Measurements from ENCODE around the gene G3BP2. TPM values are rescaled to one million over a fixed set of nuclear protein-coding genes. Genes with fewer than 3 reads are reported as not detected.

Gene G3BP2
- total and polyA plus RNA-seq, 2 experiments from 2014 or later, result 103 to 411 TPM

Small RNA genes lying within 50 kb of the gene (small RNA-seq; reads per million reads assigned to genes)
- not detected for gene RF00019 (ENCODE audit: low replicate concordance)

Other genes starting within 250 kb of the G3BP2 start
- gene RCHY1, start 159.0 kb downstream of the G3BP2 start, total RNA-seq (2014; rRNA removed; shearing (Covaris generic)), result 42.9 and 50.9 TPM in 2 replicates
- 43.8 and 46.5 TPM in 2 replicates for gene RCHY1, start 159.0 kb downstream of the G3BP2 start, polyA plus RNA-seq (2016; fragmentation: Nextera tagmentation; extraction: Ambion mirVana)
- gene THAP6, start 158.9 kb downstream of the G3BP2 start, total RNA-seq (2014; rRNA removed; shearing (Covaris generic)), result 15.2 and 16.2 TPM in 2 replicates
- 7.4 and 9.0 TPM in 2 replicates for gene THAP6, start 158.9 kb downstream of the G3BP2 start, polyA plus RNA-seq (2016; fragmentation: Nextera tagmentation; extraction: Ambion mirVana)
- not detected in 2 replicates for gene ODAPH, start 117.3 kb downstream of the G3BP2 start, total RNA-seq (2014; rRNA removed; shearing (Covaris generic))
- gene ODAPH, start 117.3 kb downstream of the G3BP2 start, polyA plus RNA-seq (2016; fragmentation: Nextera tagmentation; extraction: Ambion mirVana), result not detected in 2 replicates
- gene CDKL2, start 42.9 kb downstream of the G3BP2 start, total RNA-seq (2014; rRNA removed; shearing (Covaris generic)), result 1.7 and 1.8 TPM in 2 replicates
- 2.0 and 3.1 TPM in 2 replicates for gene CDKL2, start 42.9 kb downstream of the G3BP2 start, polyA plus RNA-seq (2016; fragmentation: Nextera tagmentation; extraction: Ambion mirVana)
- 241 and 277 TPM in 2 replicates for gene USO1, start 51.2 kb upstream of the G3BP2 start, total RNA-seq (2014; rRNA removed; shearing (Covaris generic))
- 98.5 and 113 TPM in 2 replicates for gene USO1, start 51.2 kb upstream of the G3BP2 start, polyA plus RNA-seq (2016; fragmentation: Nextera tagmentation; extraction: Ambion mirVana)
- 0.58 TPM in 1 of 2 replicates, not detected in the other for gene PPEF2, start 229.0 kb upstream of the G3BP2 start, total RNA-seq (2014; rRNA removed; shearing (Covaris generic))
- gene PPEF2, start 229.0 kb upstream of the G3BP2 start, polyA plus RNA-seq (2016; fragmentation: Nextera tagmentation; extraction: Ambion mirVana), result not detected in 2 replicates